ENCODE measurements around the gene EXOC7.
A peak's percentile ranks its signal among the peaks of the same experiment; 100 is the strongest.

Gene EXOC7

GRCh38 chr17:76103274-76104139 is at the start of gene EXOC7:
EXOC7 (minus strand) TSS chr17:76103787; CDS start chr17:76103692, 95 bp downstream.
- peak; percentile 91 for DNase-seq (ENCODE audit: low read depth)

- no peak for DNase-seq (ENCODE audit: low read depth)
These were observed 49.6 kb upstream of the EXOC7 start for GRCh38 chr17:76153202-76153601.

- no peak for DNase-seq (ENCODE audit: low read depth)
These were observed 49.0 kb upstream of the EXOC7 start for GRCh38 chr17:76152591-76152990.

GRCh38 chr17:76151896-76152454 is 48.4 kb upstream of the EXOC7 start:
- DNase-seq (ENCODE audit: low read depth) = no peak

- DNase-seq (ENCODE audit: low read depth) = no peak
These were observed 47.4 kb upstream of the EXOC7 start for GRCh38 chr17:76150712-76151622.

GRCh38 chr17:76149214-76149613 is 45.6 kb upstream of the EXOC7 start:
- no peak for DNase-seq (ENCODE audit: low read depth)

GRCh38 chr17:76148015-76148326 is 44.4 kb upstream of the EXOC7 start:
- no peak for DNase-seq (ENCODE audit: low read depth)

GRCh38 chr17:76147211-76148014 is 43.8 kb upstream of the EXOC7 start:
- DNase-seq (ENCODE audit: low read depth) = no peak

- DNase-seq (ENCODE audit: low read depth) = no peak
These were observed 42.7 kb upstream of the EXOC7 start for GRCh38 chr17:76146053-76146851.

GRCh38 chr17:76145231-76146052 is 41.9 kb upstream of the EXOC7 start:
- DNase-seq (ENCODE audit: low read depth) = no peak

GRCh38 chr17:76142585-76143041 is 39.0 kb upstream of the EXOC7 start:
- DNase-seq (ENCODE audit: low read depth) = no peak

GRCh38 chr17:76142039-76142584 is 38.5 kb upstream of the EXOC7 start:
- no peak for DNase-seq (ENCODE audit: low read depth)

GRCh38 chr17:76141212-76142038 is 37.8 kb upstream of the EXOC7 start, which contains the start of gene FOXJ1:
FOXJ1 (minus strand) TSS chr17:76141245; CDS start chr17:76140395, 850 bp downstream.
- DNase-seq (ENCODE audit: low read depth) = peak; percentile 88

- DNase-seq (ENCODE audit: low read depth) = no peak
These were observed 37.1 kb upstream of the EXOC7 start for GRCh38 chr17:76140661-76141211.

- no peak for DNase-seq (ENCODE audit: low read depth)
These were observed 36.4 kb upstream of the EXOC7 start for GRCh38 chr17:76139801-76140660.

- no peak for DNase-seq (ENCODE audit: low read depth)
These were observed 35.5 kb upstream of the EXOC7 start for GRCh38 chr17:76138896-76139752.

Measured in activated T-cell treated with anti-CD3 and anti-CD28 coated beads for 24 hours (primary cell).